Kidney (tissue), 14 donors: ENCODE measurements around the gene KLHL5. TPM values are rescaled to one million over a fixed set of nuclear protein-coding genes. Genes with fewer than 3 reads are reported as not detected.

ENCODE experiments used
- DNase-seq, 5 donors: peaks; one replicate each; pipeline ENCODE4 v3.0.0-alpha.2; 2013 to 2020
- FAIRE-seq: peaks from 2 replicates; lab custom pipeline; 2012; peaks lifted over from hg19 to GRCh38; lab: Jason Lieb, UNC
- H3K27ac ChIP-seq, 2 donors: one replicate each; pipeline ENCODE4 v1.7.0; 2013; ENCODE audit warnings: low read depth in 2 of 2, low read length in 2 of 2, inconsistent platforms in 1 of 2
- H3K27me3 ChIP-seq: one replicate; pipeline ENCODE4 v1.7.1; 2013; ENCODE audit warnings: low read length, inconsistent platforms; ENCODE audit not compliant: control insufficient read depth, insufficient read depth
- H3K36me3 ChIP-seq, 3 donors: one replicate each; pipeline versions ENCODE4 v1.7.0 to v1.7.1; 2013; ENCODE audit warnings: low read length in 3 of 3, control low read depth in 1 of 3, inconsistent platforms in 1 of 3; ENCODE audit not compliant: insufficient read depth in 3 of 3, control insufficient read depth in 2 of 3
- H3K4me1 ChIP-seq, 3 donors: one replicate each; pipeline versions ENCODE4 v1.7.0 to v1.7.1; 2013; ENCODE audit warnings: low read length in 3 of 3, inconsistent platforms in 1 of 3, low read depth in 1 of 3; ENCODE audit not compliant: control insufficient read depth in 2 of 3, insufficient read depth in 2 of 3
- H3K4me3 ChIP-seq, 3 donors: one replicate each; pipeline versions ENCODE4 v1.7.0 to v1.8.1; 2013; ENCODE audit warnings: low read length in 3 of 3, control low read depth in 1 of 3, inconsistent platforms in 1 of 3
- H3K9ac ChIP-seq, 3 donors: one replicate each; pipeline versions ENCODE4 v1.7.0 to v1.7.1; 2013; ENCODE audit warnings: low read length in 3 of 3, control low read depth in 1 of 3, inconsistent platforms in 1 of 3
- H3K9me3 ChIP-seq, 3 donors: one replicate each; pipeline versions ENCODE4 v1.7.0 to v1.7.1; 2013; ENCODE audit warnings: low read length in 3 of 3, control low read depth in 1 of 3, inconsistent platforms in 1 of 3; ENCODE audit not compliant: control insufficient read depth in 2 of 3, insufficient read depth in 1 of 3
- CTCF ChIP-seq: IDR thresholded peaks from 3 replicates; pipeline ENCODE4 v1.5.1; 2012; ENCODE audit warnings: mild to moderate bottlenecking, moderate library complexity, borderline replicate concordance; ENCODE audit not compliant: insufficient read depth; ENCODE audit errors: extremely low read depth
- intact Hi-C: fragments of 100-400 bp; cut with DNase I; formaldehyde crosslinking; loops from one replicate; pipeline ENCODE4 v1.11.1; 2022
- polyA plus RNA-seq: library from polyadenylated mRNA; stranded (reverse); fragments of 350-450 nt; fragmentation: Illumina TruSeq; extraction: RNeasy Lipid Tissue Mini Kit (QIAGEN cat#74804); gene quantifications from one replicate; pipeline ENCODE4 v1.2.3, GENCODE V29; 2014; ENCODE audit warnings: low read depth, low replicate concordance; ENCODE audit not compliant: insufficient read depth
- total RNA-seq: library from RNA; stranded (reverse); fragmentation: NEBNext Ultra II Directional; extraction: Animal tissue kit (Norgen Biotek cat#: 25700); gene quantifications from one replicate; pipeline ENCODE4 v1.2.1, GENCODE V29; 2021
- donor health status: control.
- donor health status: control.
- donor health status: control.
- donor health status: control.
- donor health status: control.
- donor health status: DM: yes; HTN: yes; CAD: no.
- donor health status: Normal renal cell carcinoma (clear cell type).

The KLHL5 gene
- total and polyA plus RNA-seq, 2 donors from 2014 or later: 12.2 to 47.8 TPM

GRCh38 chr4:39118034-39118658 is 56.1 kb downstream of the KLHL5 start:
- H3K9me3 ChIP-seq: no peaks in the 10 kb centered on the region
- peaks cover 0 to 15% (median 10%) of the 10 kb centered on the region in 3 donors for H3K36me3 ChIP-seq
- TF ChIP-seq CTCF: no peak
- H3K9ac ChIP-seq: no peak overlapping the region
- no peak overlapping the region for H3K4me3 ChIP-seq
- no peak overlapping the region for H3K27ac ChIP-seq
- no peaks in the 10 kb centered on the region for H3K27me3 ChIP-seq
- H3K4me1 ChIP-seq: no peaks in the 10 kb centered on the region
- no peak for DNase-seq
- intact Hi-C loops: no loop called here
- FAIRE-seq: no peak

- intact Hi-C loops: no loop called here
- Histone ChIP-seq H3K9ac (no peak overlapping the region), H3K36me3 (peaks cover 0 to 4% (median 4%) of the 10 kb centered on the region in 3 donors), H3K4me3 (no peak overlapping the region), H3K9me3 (no peaks in the 10 kb centered on the region), H3K4me1 (no peaks in the 10 kb centered on the region), H3K27ac (no peak overlapping the region), H3K27me3 (no peaks in the 10 kb centered on the region)
- DNase-seq (no peak), FAIRE-seq (no peak)
- no peak for TF ChIP-seq CTCF
Measured at GRCh38 chr4:39120418-39120817, 58.4 kb downstream of the KLHL5 start.

- no peak for TF ChIP-seq CTCF
- no peak overlapping the region for H3K27ac ChIP-seq
- no peak overlapping the region for H3K9ac ChIP-seq
- H3K9me3 ChIP-seq: no peaks in the 10 kb centered on the region
- H3K4me3 ChIP-seq: no peak overlapping the region
- no peaks in the 10 kb centered on the region for H3K27me3 ChIP-seq
- H3K36me3 ChIP-seq: no peaks in the 10 kb centered on the region
- FAIRE-seq (no peak), DNase-seq (no peak)
- H3K4me1 ChIP-seq: no peaks in the 10 kb centered on the region
- intact Hi-C loops: no loop called here
Measured at GRCh38 chr4:39124885-39125599, 63.0 kb downstream of the KLHL5 start.
